Stomach smooth muscle (tissue), 2 donors: Measurements from ENCODE around the gene REPS2.

Source experiments
- H3K27ac ChIP-seq: one replicate; pipeline ENCODE4 v1.7.0; 2013; ENCODE audit warnings: mild to moderate bottlenecking, low read length, inconsistent platforms
- H3K27me3 ChIP-seq, 2 donors: one replicate each; pipeline ENCODE4 v1.7.0; 2013; ENCODE audit warnings: low read length in 2 of 2; ENCODE audit not compliant: insufficient read depth in 2 of 2, control insufficient read depth in 1 of 2
- H3K36me3 ChIP-seq, 2 donors: one replicate each; pipeline ENCODE4 v1.7.0; 2013; ENCODE audit warnings: low read length in 2 of 2; ENCODE audit not compliant: control insufficient read depth in 2 of 2, insufficient read depth in 2 of 2
- H3K4me1 ChIP-seq: one replicate; pipeline ENCODE4 v1.7.0; 2013; ENCODE audit warnings: low read length; ENCODE audit not compliant: control insufficient read depth, insufficient read depth
- H3K4me3 ChIP-seq, 2 donors: one replicate each; pipeline ENCODE4 v1.7.0; 2013; ENCODE audit warnings: low read length in 2 of 2
- H3K9ac ChIP-seq, 2 donors: one replicate each; pipeline ENCODE4 v1.7.0; 2013; ENCODE audit warnings: low read length in 2 of 2, mild to moderate bottlenecking in 1 of 2
- H3K9me3 ChIP-seq, 2 donors: one replicate each; pipeline ENCODE4 v1.7.0; 2013; ENCODE audit warnings: low read length in 2 of 2; ENCODE audit not compliant: control insufficient read depth in 2 of 2
- donor health status: healthy.
- donor health status: Pancreatic carcinoma.

Gene REPS2

DNA sequence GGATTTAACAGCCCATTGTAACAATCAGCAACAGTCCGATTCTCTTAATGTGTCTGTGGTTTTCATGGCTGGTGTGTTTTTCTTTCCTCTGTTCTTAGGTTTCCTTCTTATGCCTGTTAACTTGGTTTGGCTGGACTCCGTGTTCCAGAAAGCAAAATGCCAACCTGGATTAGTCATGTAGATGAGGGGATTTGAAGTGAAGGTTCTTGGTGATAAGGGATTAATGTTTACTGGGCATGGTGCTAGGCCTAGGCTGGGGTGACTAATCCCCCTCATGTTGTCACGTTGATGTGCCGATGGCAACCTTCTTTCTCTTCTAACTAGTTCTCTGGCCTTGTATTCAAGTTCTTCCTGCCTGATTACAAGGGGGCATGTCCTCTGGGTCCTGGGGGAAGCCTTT, 85.9 kb downstream of the REPS2 start:
- no peak overlapping the region for H3K4me3 ChIP-seq
- peaks cover 0 to 4% of the 10 kb centered on the region in 2 donors for H3K27me3 ChIP-seq
- peak overlapping the region; percentile 70 for H3K27ac ChIP-seq
- no peaks in the 10 kb centered on the region for H3K4me1 ChIP-seq
- no peak overlapping the region for H3K9ac ChIP-seq
- no peaks in the 10 kb centered on the region for H3K9me3 ChIP-seq
- no peaks in the 10 kb centered on the region for H3K36me3 ChIP-seq

DNA sequence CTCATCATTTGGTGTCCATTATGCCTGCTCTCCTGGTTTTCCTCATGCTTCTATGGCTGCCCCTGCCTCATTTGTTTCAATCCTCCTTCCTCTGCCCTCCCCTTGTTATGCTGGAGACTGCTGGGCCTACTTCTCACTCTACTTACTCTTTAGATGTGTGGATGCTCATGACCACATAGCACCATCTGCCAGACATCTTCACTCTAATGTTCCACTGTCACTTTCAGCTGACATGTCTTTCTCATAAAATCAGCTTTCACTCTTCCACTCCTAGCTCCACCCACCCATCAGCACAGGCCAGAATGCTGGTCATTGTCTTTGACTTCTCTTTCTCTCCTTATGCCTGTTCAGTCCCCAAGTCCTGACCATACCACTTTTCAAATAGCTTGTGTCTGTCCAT, 86.8 kb downstream of the REPS2 start:
- Histone ChIP-seq H3K9me3 (no peaks in the 10 kb centered on the region), H3K4me3 (no peak overlapping the region), H3K4me1 (peaks cover 4% of the 10 kb centered on the region), H3K36me3 (no peaks in the 10 kb centered on the region), H3K27ac (peak overlapping the region; percentile 12), H3K27me3 (peaks cover 0 to 7% of the 10 kb centered on the region in 2 donors), H3K9ac (no peak overlapping the region)

- no peak overlapping the region for H3K4me3 ChIP-seq
- H3K9me3 ChIP-seq = no peaks in the 10 kb centered on the region
- H3K27me3 ChIP-seq = peaks cover 0 to 11% of the 10 kb centered on the region in 2 donors
- no peaks in the 10 kb centered on the region for H3K36me3 ChIP-seq
- peaks cover 15% of the 10 kb centered on the region for H3K4me1 ChIP-seq
- H3K27ac ChIP-seq = no peak overlapping the region
- no peak overlapping the region for H3K9ac ChIP-seq
Observed at GRCh38 chrX:17035111-17035510, 88.7 kb downstream of the REPS2 start.

- Histone ChIP-seq H3K9ac (no peak overlapping the region), H3K27ac (no peak overlapping the region), H3K27me3 (peaks cover 0 to 11% of the 10 kb centered on the region in 2 donors), H3K4me3 (no peak overlapping the region), H3K36me3 (no peaks in the 10 kb centered on the region), H3K4me1 (peaks cover 15% of the 10 kb centered on the region), H3K9me3 (no peaks in the 10 kb centered on the region)
Observed at GRCh38 chrX:17036171-17036961, 89.9 kb downstream of the REPS2 start.

DNA sequence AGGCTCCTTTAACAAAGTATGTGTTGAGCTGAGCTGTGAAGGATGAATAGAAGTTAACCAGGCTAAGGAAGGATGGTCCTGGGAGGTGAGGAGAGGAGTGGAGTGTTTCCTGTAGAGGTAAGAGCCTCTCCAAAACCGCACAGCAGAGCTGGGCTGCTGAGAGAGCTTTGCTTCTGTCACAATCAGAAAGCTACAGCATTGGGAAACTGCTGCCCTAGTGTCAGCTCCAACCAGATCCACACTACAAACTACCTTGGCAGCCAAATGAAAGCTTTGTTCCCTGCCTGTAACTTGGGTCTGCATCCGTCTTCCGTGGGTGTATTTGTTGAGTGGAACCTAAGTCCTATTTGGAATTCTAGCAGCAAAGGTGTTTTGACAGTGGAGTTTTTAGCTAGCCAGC, 91.8 kb downstream of the REPS2 start:
- peaks cover 0 to 11% of the 10 kb centered on the region in 2 donors for H3K27me3 ChIP-seq
- no peaks in the 10 kb centered on the region for H3K9me3 ChIP-seq
- H3K27ac ChIP-seq = peak overlapping the region; percentile 79
- H3K36me3 ChIP-seq = no peaks in the 10 kb centered on the region
- H3K9ac ChIP-seq = no peak overlapping the region
- peak overlapping the region; percentile 22 to 46 for H3K4me3 ChIP-seq
- peaks cover 15% of the 10 kb centered on the region for H3K4me1 ChIP-seq

GRCh38 chrX:17038681-17039161, 92.3 kb downstream of the REPS2 start:
- H3K4me3 ChIP-seq = peak overlapping the region; percentile 22 to 46
- no peak overlapping the region for H3K9ac ChIP-seq
- peaks cover 0 to 11% of the 10 kb centered on the region in 2 donors for H3K27me3 ChIP-seq
- peak overlapping the region; percentile 79 for H3K27ac ChIP-seq
- H3K4me1 ChIP-seq = peaks cover 15% of the 10 kb centered on the region
- no peaks in the 10 kb centered on the region for H3K9me3 ChIP-seq
- no peaks in the 10 kb centered on the region for H3K36me3 ChIP-seq

DNA sequence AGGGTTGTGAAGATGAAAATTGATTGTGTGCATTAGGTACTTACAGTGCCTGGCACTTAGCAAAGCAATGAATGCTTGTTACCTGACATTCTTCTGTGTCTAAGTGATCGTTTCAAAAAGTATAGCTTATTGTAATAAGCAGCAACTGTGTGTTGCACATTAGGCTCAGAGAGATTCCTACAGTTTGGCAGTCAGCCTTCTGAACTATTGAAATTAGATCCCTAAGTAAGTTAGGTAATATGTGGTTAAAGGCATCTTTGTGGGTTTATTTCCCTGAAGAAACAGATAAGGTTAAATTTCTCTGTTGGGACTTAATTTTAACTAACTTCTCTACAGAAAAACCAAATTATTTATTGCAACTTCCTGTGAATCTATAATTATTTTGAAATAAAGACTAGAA, 93.4 kb downstream of the REPS2 start:
- H3K4me1 ChIP-seq = peaks cover 15% of the 10 kb centered on the region
- peak overlapping the region; percentile 79 for H3K27ac ChIP-seq
- H3K27me3 ChIP-seq = peaks cover 0 to 10% of the 10 kb centered on the region in 2 donors
- no peak overlapping the region for H3K9ac ChIP-seq
- H3K4me3 ChIP-seq = no peak overlapping the region
- no peaks in the 10 kb centered on the region for H3K9me3 ChIP-seq
- no peaks in the 10 kb centered on the region for H3K36me3 ChIP-seq

DNA sequence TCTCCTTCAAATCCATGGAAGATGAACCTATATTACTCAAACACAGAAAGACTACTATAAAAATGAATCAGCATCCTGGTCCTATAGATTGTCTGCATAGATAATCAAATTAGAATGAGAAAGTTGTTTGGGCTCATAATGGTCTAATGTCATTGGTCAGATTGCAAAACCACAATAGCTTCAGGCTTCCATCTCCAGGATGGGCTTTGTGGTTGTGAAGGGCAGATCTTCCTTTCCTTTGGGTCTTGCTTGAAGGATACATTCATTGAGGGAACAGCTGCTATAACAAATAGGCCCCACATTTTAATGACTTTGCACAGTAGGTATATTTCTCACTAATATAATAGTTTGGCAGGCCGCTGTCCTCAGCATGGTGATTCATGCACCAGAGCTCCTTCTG, 94.3 kb downstream of the REPS2 start:
- H3K36me3 ChIP-seq = no peaks in the 10 kb centered on the region
- H3K4me1 ChIP-seq = peaks cover 15% of the 10 kb centered on the region
- no peaks in the 10 kb centered on the region for H3K9me3 ChIP-seq
- H3K9ac ChIP-seq = no peak overlapping the region
- H3K27ac ChIP-seq = no peak overlapping the region
- no peak overlapping the region for H3K4me3 ChIP-seq
- peaks cover 0 to 7% of the 10 kb centered on the region in 2 donors for H3K27me3 ChIP-seq

DNA sequence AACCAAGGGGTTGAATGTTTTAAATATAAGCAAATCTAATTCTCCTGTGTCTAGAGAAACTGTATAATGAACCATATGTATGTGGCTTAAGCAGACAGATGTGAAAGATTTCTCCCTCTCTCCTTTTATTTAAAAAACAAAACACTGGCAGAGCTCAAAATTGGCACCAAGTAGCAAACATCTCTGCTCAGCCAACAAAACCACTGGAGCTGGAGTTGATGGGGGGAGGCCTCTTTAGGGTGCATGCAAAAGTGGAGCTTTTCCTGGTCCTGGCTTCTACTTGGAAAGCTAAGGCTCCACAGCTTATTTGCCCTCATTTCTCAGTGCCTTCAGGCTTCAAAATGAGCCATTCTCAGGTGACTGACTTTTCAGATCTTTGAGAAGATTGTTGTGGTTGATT, 95.6 kb downstream of the REPS2 start:
- Histone ChIP-seq H3K36me3 (no peaks in the 10 kb centered on the region), H3K27ac (no peak overlapping the region), H3K9me3 (no peaks in the 10 kb centered on the region), H3K4me1 (peaks cover 15% of the 10 kb centered on the region), H3K4me3 (no peak overlapping the region), H3K27me3 (peaks cover 0 to 7% of the 10 kb centered on the region in 2 donors), H3K9ac (no peak overlapping the region)

DNA sequence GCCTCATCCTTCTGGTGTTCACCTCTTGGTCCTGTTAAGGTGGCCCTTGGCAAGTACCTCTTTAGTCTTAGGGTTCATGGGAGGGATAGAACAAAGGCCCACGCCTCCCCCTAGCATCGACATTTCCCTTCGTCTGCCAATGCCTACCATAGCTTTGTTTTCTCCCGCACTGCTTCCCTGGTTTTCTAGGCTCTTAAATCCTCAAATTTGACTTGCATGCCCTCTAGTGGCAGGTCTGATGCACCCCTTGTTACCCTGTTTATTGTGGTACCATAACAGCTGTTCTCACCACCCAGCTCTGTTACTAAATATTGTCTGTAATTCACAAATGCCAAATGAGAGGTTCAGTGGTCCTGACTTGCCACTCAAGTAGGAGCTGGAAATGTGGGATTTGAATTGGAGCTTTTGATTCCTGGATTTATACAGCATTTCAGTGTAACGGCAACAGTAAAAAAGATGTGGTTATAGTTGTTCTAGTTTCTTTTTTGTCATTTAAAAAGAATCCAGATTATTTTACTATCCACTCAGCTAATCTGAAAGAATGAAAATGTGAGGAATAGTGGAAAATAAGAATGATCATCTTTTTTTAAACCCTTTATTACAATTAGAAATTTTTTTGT, 100.1 kb downstream of the REPS2 start:
- H3K4me1 ChIP-seq = no peaks in the 10 kb centered on the region
- no peak overlapping the region for H3K4me3 ChIP-seq
- no peaks in the 10 kb centered on the region for H3K36me3 ChIP-seq
- no peak overlapping the region for H3K9ac ChIP-seq
- no peak overlapping the region for H3K27ac ChIP-seq
- peaks cover 0 to 2% of the 10 kb centered on the region in 2 donors for H3K27me3 ChIP-seq
- H3K9me3 ChIP-seq = no peaks in the 10 kb centered on the region

DNA sequence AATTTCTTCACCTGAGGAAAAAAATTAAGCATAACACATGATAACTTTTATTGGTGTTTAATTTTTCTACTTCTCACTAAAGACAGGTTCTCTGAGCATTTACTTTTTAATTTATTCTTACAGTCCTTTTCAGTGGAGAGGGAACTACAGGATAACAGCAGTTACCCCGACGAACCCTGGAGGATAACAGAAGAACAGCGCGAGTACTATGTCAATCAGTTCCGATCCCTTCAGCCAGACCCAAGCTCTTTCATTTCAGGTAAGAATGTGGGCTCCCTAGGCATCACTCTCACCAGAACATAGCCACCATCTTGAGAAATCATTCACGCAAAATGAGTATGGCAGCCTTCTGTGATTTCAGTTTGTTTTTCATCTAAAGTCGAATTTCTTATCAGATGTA, 100.8 kb downstream of the REPS2 start:
- H3K4me1 ChIP-seq = no peaks in the 10 kb centered on the region
- H3K9ac ChIP-seq = no peak overlapping the region
- H3K36me3 ChIP-seq = no peaks in the 10 kb centered on the region
- peaks cover 0 to 2% of the 10 kb centered on the region in 2 donors for H3K27me3 ChIP-seq
- no peak overlapping the region for H3K4me3 ChIP-seq
- no peaks in the 10 kb centered on the region for H3K9me3 ChIP-seq
- H3K27ac ChIP-seq = no peak overlapping the region
